DOHH2 (cell line): ENCODE data around the gene UNC45A.

Experiments used
- H3F3A ChIP-seq: fragments of 200-600 bp; sonication (generic), shearing (Covaris generic); 2 replicates; pipeline ENCODE4 v1.6.0; 2016; ENCODE audit warnings: antibody characterized with exemption, mild to moderate bottlenecking; ENCODE audit not compliant: control insufficient read depth, insufficient read depth
- H3K27ac ChIP-seq: fragments of 200-600 bp; sonication (generic); 2 replicates; pipeline ENCODE4 v1.5.1; 2014; ENCODE audit warnings: low read depth, mild to moderate bottlenecking, low read length, moderate library complexity
- H3K27me3 ChIP-seq: fragments of 200-600 bp; sonication (generic); 2 replicates; pipeline ENCODE4 v1.6.1; 2014; ENCODE audit warnings: mild to moderate bottlenecking, low read length, mixed read lengths; ENCODE audit not compliant: control insufficient read depth
- H3K36me3 ChIP-seq: fragments of 200-600 bp; sonication (generic); 2 replicates; pipeline ENCODE4 v1.6.1; 2014; ENCODE audit warnings: mild to moderate bottlenecking, low read length, moderate library complexity, mixed read lengths; ENCODE audit not compliant: control insufficient read depth
- H3K4me1 ChIP-seq: fragments of 200-600 bp; sonication (generic); 2 replicates; pipeline ENCODE4 v1.6.1; 2014; ENCODE audit warnings: mild to moderate bottlenecking, low read length, mixed read lengths; ENCODE audit not compliant: control insufficient read depth
- H3K4me2 ChIP-seq: fragments of 200-600 bp; sonication (generic); 2 replicates; pipeline ENCODE4 v1.6.0; 2014; ENCODE audit warnings: mild to moderate bottlenecking, low read length, moderate library complexity
- H3K4me3 ChIP-seq: fragments of 200-600 bp; sonication (generic); 2 replicates; pipeline ENCODE4 v1.5.1; 2014; ENCODE audit warnings: mild to moderate bottlenecking, low read length, mixed read lengths
- H3K79me2 ChIP-seq: fragments of 200-600 bp; sonication (generic); 2 replicates; pipeline ENCODE4 v1.6.1; 2014; ENCODE audit warnings: mild to moderate bottlenecking, low read length, mixed read lengths; ENCODE audit not compliant: control insufficient read depth
- H3K9me2 ChIP-seq: fragments of 200-600 bp; sonication (generic); replicated peaks from 2 replicates; pipeline ENCODE4 v1.6.1; 2014; ENCODE audit warnings: mild to moderate bottlenecking, low read length, mixed read lengths; ENCODE audit not compliant: control insufficient read depth
- H3K9me3 ChIP-seq: fragments of 200-600 bp; sonication (generic); 2 replicates; pipeline ENCODE4 v1.6.1; 2014; ENCODE audit warnings: antibody characterized with exemption, low read length, mixed read lengths; ENCODE audit not compliant: control insufficient read depth, insufficient read depth
- H4K20me1 ChIP-seq: fragments of 200-600 bp; sonication (generic); 2 replicates; pipeline ENCODE4 v1.6.0; 2014; ENCODE audit warnings: low read depth, mild to moderate bottlenecking, antibody characterized with exemption, low read length, moderate library complexity; ENCODE audit not compliant: control insufficient read depth, insufficient read depth
- CTCF ChIP-seq: fragments of 200-600 bp; sonication (generic); IDR thresholded peaks from one replicate; pipeline ENCODE4 v1.5.1; 2014; ENCODE audit warnings: antibody characterized with exemption, mild to moderate bottlenecking, low read depth, low read length; ENCODE audit not compliant: poor library complexity, severe bottlenecking
- EZH2phosphoT487 ChIP-seq: fragments of 200-600 bp; sonication (generic); IDR thresholded peaks from 2 replicates; pipeline ENCODE4 v1.6.1; 2017; ENCODE audit warnings: borderline replicate concordance, mild to moderate bottlenecking, antibody characterized with exemption, low read length, moderate library complexity, mixed read lengths

UNC45A gene

GRCh38 chr15:90982135-90982534, 47.0 kb downstream of the UNC45A start:
- Histone ChIP-seq H4K20me1 (0 out of 2 replicates have a peak, but pooled peaks cover 4% of the 10 kb centered on the region), H3K4me2 (no peak overlapping the region), H3F3A (no peaks in the 10 kb centered on the region), H3K27me3 (no peaks in the 10 kb centered on the region), H3K9me3 (no peaks in the 10 kb centered on the region), H3K27ac (no peak overlapping the region), H3K36me3 (peaks cover 89% of the 10 kb centered on the region), H3K4me1 (peaks cover 10% of the 10 kb centered on the region), H3K4me3 (no peak overlapping the region), H3K79me2 (peaks cover 57% of the 10 kb centered on the region), H3K9me2 (no peaks in the 10 kb centered on the region)
- TF ChIP-seq EZH2phosphoT487 = no peak
- no peak for TF ChIP-seq CTCF

GRCh38 chr15:90986790-90987507, 51.9 kb downstream of the UNC45A start:
- peaks cover 54% of the 10 kb centered on the region for H3K4me1 ChIP-seq
- no peaks in the 10 kb centered on the region for H3K9me2 ChIP-seq
- H3K79me2 ChIP-seq = peaks cover 97% of the 10 kb centered on the region
- no peaks in the 10 kb centered on the region for H3K9me3 ChIP-seq
- peak overlapping the region; percentile 74 for H3K4me2 ChIP-seq
- peaks cover 64% of the 10 kb centered on the region for H3K36me3 ChIP-seq
- no peak for TF ChIP-seq CTCF
- no peak for TF ChIP-seq EZH2phosphoT487
- peaks cover 18% of the 10 kb centered on the region for H4K20me1 ChIP-seq
- no peaks in the 10 kb centered on the region for H3K27me3 ChIP-seq
- H3K27ac ChIP-seq = no peak overlapping the region
- no peaks in the 10 kb centered on the region for H3F3A ChIP-seq
- peak overlapping the region; percentile 34; the same call in 1 of the 2 replicates for H3K4me3 ChIP-seq

- Histone ChIP-seq H3K4me3 (peak overlapping the region; percentile 59), H3K27ac (no peak overlapping the region), H3K79me2 (peaks cover 99% of the 10 kb centered on the region), H3K4me1 (peaks cover 59% of the 10 kb centered on the region), H3K36me3 (peaks cover 61% of the 10 kb centered on the region), H3K27me3 (no peaks in the 10 kb centered on the region), H3K9me3 (no peaks in the 10 kb centered on the region), H3K9me2 (no peaks in the 10 kb centered on the region), H3K4me2 (peak overlapping the region; percentile 74), H4K20me1 (peaks cover 18% of the 10 kb centered on the region), H3F3A (no peaks in the 10 kb centered on the region)
- no peak for TF ChIP-seq CTCF
- TF ChIP-seq EZH2phosphoT487 = no peak
Measured at GRCh38 chr15:90987561-90988141, 52.6 kb downstream of the UNC45A start.
